Hepatocyte (in vitro differentiated cells): ENCODE measurements around the gene FAM20C. TPM values are rescaled to one million over a fixed set of nuclear protein-coding genes. Genes with fewer than 3 reads are reported as not detected.

Source experiments
- DNase-seq: peaks from one replicate; pipeline ENCODE4 v3.0.0-alpha.2; 2016; ENCODE audit warnings: low spot score
- H2AFZ ChIP-seq: fragments of 200-600 bp; sonication (generic); 2 replicates; pipeline ENCODE4 v1.6.0; 2016; ENCODE audit warnings: antibody characterized with exemption, mild to moderate bottlenecking
- H3K27ac ChIP-seq: fragments of 200-600 bp; sonication (generic); 2 replicates; pipeline ENCODE4 v1.5.1; 2016; ENCODE audit warnings: mild to moderate bottlenecking
- H3K27me3 ChIP-seq: fragments of 200-600 bp; sonication (generic); 2 replicates; pipeline ENCODE4 v1.6.1; 2016
- H3K36me3 ChIP-seq: fragments of 200-600 bp; sonication (generic); replicated peaks from 2 replicates; pipeline ENCODE4 v1.5.1; 2016; ENCODE audit warnings: low read depth; ENCODE audit not compliant: insufficient read depth
- H3K4me1 ChIP-seq: fragments of 200-600 bp; sonication (generic); 2 replicates; pipeline ENCODE4 v1.5.1; 2016; ENCODE audit warnings: mild to moderate bottlenecking, moderate library complexity; ENCODE audit not compliant: insufficient read depth
- H3K4me2 ChIP-seq: fragments of 200-600 bp; sonication (generic); 2 replicates; pipeline ENCODE4 v1.6.0; 2016
- H3K4me3 ChIP-seq: fragments of 200-600 bp; sonication (generic); 2 replicates; pipeline ENCODE4 v1.5.1; 2016; ENCODE audit warnings: mild to moderate bottlenecking
- H3K79me2 ChIP-seq: fragments of 200-600 bp; sonication (generic); 2 replicates; pipeline ENCODE4 v1.6.0; 2017; ENCODE audit warnings: mild to moderate bottlenecking
- H3K9me2 ChIP-seq: fragments of 200-600 bp; sonication (generic); replicated peaks from 2 replicates; pipeline ENCODE4 v1.6.0; 2017; ENCODE audit warnings: mild to moderate bottlenecking; ENCODE audit not compliant: insufficient read depth
- H3K9me3 ChIP-seq: fragments of 200-600 bp; sonication (generic); 2 replicates; pipeline ENCODE4 v1.5.1; 2016; ENCODE audit warnings: low read depth, mild to moderate bottlenecking
- H4K20me1 ChIP-seq: fragments of 200-600 bp; sonication (generic); 2 replicates; pipeline ENCODE4 v1.6.0; 2016; ENCODE audit warnings: mild to moderate bottlenecking; ENCODE audit not compliant: insufficient read depth, poor library complexity, severe bottlenecking
- CTCF ChIP-seq: fragments of 200-600 bp; sonication (generic); IDR thresholded peaks from 2 replicates; pipeline ENCODE4 v1.5.1; 2016; ENCODE audit warnings: antibody characterized with exemption, mild to moderate bottlenecking; ENCODE audit not compliant: poor library complexity
- EZH2 ChIP-seq: fragments of 200-600 bp; sonication (generic); IDR thresholded peaks from 2 replicates; pipeline ENCODE4 v1.6.1; 2016; ENCODE audit warnings: antibody characterized with exemption, mild to moderate bottlenecking, borderline replicate concordance
- EZH2phosphoT487 ChIP-seq: fragments of 200-600 bp; sonication (generic); IDR thresholded peaks from one replicate; pipeline ENCODE4 v1.6.1; 2018; ENCODE audit warnings: antibody characterized with exemption, mild to moderate bottlenecking, low read depth, moderate library complexity; ENCODE audit not compliant: unreplicated experiment, severe bottlenecking
- whole genome bisulfite sequencing: methylation state at CpG from one replicate; pipeline ENCODE4 v1.1.6; 2016; ENCODE audit warnings: low lambda C conversion rate; ENCODE audit errors: missing lambda C conversion rate; 5-methylcytosine and 5-hydroxymethylcytosine counted together
- polyA plus RNA-seq: library from polyadenylated mRNA; unstranded; fragments of >200 nt; fragmentation: Nextera tagmentation; extraction: Ambion mirVana; gene quantifications from 2 replicates; pipeline ENCODE4 v1.2.1, GENCODE V29; 2016
- total RNA-seq: library from RNA; depleted of rRNA; stranded (reverse); fragments of >200 nt; gene quantifications from 2 replicates; pipeline ENCODE4 v1.2.3, GENCODE V29; 2014

FAM20C gene
- total and polyA plus RNA-seq, 2 experiments from 2014 or later = 24.4 to 42.5 TPM

DNA sequence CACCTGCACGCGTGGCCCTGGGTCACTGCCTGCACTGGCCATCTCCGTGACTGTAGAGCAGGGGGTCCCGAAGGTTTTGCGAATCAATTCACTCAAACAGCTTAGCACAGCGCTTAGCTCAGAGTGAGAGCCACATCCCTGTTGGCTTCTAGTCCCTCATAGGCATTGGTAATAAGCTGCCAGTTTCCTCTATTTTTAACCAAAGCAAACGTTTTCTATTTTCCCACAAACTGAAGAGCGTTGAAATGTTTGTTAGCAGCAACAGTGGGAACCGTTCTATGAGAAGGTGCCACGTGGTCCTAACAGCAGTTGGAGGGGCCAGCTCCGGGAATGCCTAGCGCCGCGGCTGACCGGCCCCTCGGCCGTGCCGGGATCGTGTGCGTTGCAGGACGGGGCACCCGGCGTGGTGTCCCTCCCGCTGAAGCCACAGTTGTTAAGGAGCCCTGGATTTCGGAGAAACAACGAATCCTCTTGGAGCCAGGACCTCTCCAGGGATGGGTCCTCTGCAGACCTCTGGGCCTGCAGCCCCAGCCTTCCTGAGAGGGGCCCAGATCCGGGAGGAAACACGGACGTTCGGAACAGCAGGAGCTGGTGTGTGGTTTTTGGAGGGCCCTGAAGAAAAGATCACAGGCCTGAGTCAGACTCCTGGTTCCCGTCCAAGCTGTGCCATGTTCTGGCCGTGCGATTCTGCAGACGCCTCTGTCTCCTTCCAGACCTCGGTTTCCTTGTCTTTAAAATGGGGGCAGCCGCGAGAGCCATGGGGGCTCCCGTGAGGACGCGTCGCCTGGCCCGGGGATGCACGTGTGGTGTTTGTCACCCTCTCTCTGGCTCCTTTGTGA, 40.3 kb downstream of the FAM20C start:
- Histone ChIP-seq H3K4me1 (peaks cover 38% of the 10 kb centered on the region), H4K20me1 (peaks cover 14% of the 10 kb centered on the region), H3K4me3 (no peak overlapping the region), H3K79me2 (peaks cover 23% of the 10 kb centered on the region), H3K9me2 (no peaks in the 10 kb centered on the region), H3K4me2 (no peak overlapping the region), H3K9me3 (no peaks in the 10 kb centered on the region), H3K27ac (peak overlapping the region; percentile 76), H3K36me3 (no peaks in the 10 kb centered on the region), H3K27me3 (no peaks in the 10 kb centered on the region), H2AFZ (no peak overlapping the region)
- TF ChIP-seq EZH2 (no peak), EZH2phosphoT487 (no peak), CTCF (no peak)
- no peak for DNase-seq
- WGBS = 85% methylated on average over 43 of the region's 43 CpGs

- Histone ChIP-seq H4K20me1 (peaks cover 14% of the 10 kb centered on the region), H3K27me3 (no peaks in the 10 kb centered on the region), H3K27ac (peak overlapping the region; percentile 76), H3K9me3 (no peaks in the 10 kb centered on the region), H3K4me2 (no peak overlapping the region), H3K9me2 (no peaks in the 10 kb centered on the region), H2AFZ (no peak overlapping the region), H3K36me3 (no peaks in the 10 kb centered on the region), H3K4me1 (peaks cover 38% of the 10 kb centered on the region), H3K79me2 (peaks cover 23% of the 10 kb centered on the region), H3K4me3 (no peak overlapping the region)
- TF ChIP-seq CTCF (no peak), EZH2 (no peak), EZH2phosphoT487 (no peak)
- DNase-seq = no peak
- 87% methylated on average over 27 of the region's 27 CpGs for WGBS
Measured at GRCh38 chr7:233249-234035, 41.1 kb downstream of the FAM20C start.

- peak; percentile 53 for DNase-seq
- peaks cover 23% of the 10 kb centered on the region for H3K79me2 ChIP-seq
Measured at GRCh38 chr7:234051-234707, 41.8 kb downstream of the FAM20C start.

More at GRCh38 chr7:234051-234707, 41.8 kb downstream of the FAM20C start:
- Histone ChIP-seq H3K9me3 (no peaks in the 10 kb centered on the region), H3K27ac (peak overlapping the region; percentile 76), H3K4me2 (peak overlapping the region; percentile 38), H3K4me3 (no peak overlapping the region), H3K36me3 (no peaks in the 10 kb centered on the region), H3K27me3 (no peaks in the 10 kb centered on the region), H3K4me1 (peaks cover 38% of the 10 kb centered on the region), H4K20me1 (peaks cover 14% of the 10 kb centered on the region), H3K9me2 (no peaks in the 10 kb centered on the region), H2AFZ (no peak overlapping the region)
- TF ChIP-seq CTCF = no peak
- no peak for TF ChIP-seq EZH2phosphoT487
- TF ChIP-seq EZH2 = no peak
- 66% methylated on average over 32 of the region's 33 CpGs for whole genome bisulfite sequencing
